Esophagus muscularis mucosa (tissue), 3 donors: ENCODE results near the gene ZCWPW2.

ENCODE experiments used
- POLR2A ChIP-seq: fragments of 450-650 bp; IDR thresholded peaks from one replicate; pipeline ENCODE4 v1.6.1; 2017; ENCODE audit warnings: antibody characterized with exemption, moderate library complexity, mild to moderate bottlenecking, low read depth
- TF ChIP-seq, protein P1 (sequence below), 3 experiments: fragments of 200-600 bp in 2 of 3; fragments of 450-650 bp in 1 of 3; sonication (generic) in 2 of 3; IDR thresholded peaks; one replicate each; pipeline ENCODE4 v1.5.1; 2017 to 2019; ENCODE audit warnings: antibody characterized with exemption in 3 of 3, mild to moderate bottlenecking in 2 of 3, moderate library complexity in 1 of 3

DNA sequence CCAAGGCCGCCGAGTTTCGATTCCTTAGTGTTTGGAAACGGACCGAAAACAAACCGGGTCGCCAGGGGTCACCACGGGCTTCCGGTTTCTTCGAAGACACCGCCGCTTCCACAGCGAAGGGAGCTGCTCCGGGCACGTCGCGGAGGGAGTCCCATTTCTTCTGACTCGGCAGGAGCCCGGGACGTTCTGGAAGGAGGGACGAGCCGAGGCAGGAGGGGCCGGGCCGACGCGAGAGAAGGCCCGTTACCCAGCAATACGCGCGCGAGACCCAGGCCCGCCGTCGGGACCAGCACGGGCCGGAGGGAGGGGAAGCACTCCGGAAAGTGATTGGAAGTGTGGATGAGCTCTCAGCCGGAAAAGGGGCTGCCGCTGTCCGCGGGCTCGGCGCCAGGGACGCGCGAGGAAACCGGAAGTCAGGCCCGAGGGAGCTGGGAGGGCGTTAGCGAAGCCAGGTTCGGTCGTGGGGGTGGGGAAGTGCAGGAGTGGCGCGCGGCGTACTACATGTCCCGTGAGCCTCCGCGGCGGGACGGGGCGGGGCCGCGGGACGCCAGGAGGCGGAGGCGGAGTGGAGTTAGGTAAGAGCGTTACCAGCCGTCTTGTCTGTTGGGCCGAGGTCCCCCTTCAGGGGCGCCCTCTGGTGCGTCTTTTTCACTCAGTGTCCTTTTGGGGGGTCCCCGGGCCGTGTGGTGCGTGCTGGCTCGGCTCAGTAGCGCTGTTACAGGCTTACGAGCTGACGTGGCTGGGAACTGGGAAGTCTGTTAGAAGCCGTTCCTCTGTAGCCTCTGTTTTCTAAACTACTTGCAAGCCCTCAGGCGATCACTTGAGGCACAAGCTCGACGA lies at the start of gene ZCWPW2, which contains the start of gene AZI2:
- TF ChIP-seq POLR2A, result peak; percentile 62
- TF ChIP-seq, protein P1, sequence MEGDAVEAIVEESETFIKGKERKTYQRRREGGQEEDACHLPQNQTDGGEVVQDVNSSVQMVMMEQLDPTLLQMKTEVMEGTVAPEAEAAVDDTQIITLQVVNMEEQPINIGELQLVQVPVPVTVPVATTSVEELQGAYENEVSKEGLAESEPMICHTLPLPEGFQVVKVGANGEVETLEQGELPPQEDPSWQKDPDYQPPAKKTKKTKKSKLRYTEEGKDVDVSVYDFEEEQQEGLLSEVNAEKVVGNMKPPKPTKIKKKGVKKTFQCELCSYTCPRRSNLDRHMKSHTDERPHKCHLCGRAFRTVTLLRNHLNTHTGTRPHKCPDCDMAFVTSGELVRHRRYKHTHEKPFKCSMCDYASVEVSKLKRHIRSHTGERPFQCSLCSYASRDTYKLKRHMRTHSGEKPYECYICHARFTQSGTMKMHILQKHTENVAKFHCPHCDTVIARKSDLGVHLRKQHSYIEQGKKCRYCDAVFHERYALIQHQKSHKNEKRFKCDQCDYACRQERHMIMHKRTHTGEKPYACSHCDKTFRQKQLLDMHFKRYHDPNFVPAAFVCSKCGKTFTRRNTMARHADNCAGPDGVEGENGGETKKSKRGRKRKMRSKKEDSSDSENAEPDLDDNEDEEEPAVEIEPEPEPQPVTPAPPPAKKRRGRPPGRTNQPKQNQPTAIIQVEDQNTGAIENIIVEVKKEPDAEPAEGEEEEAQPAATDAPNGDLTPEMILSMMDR (IDR thresholded peaks at IDR 0.05), result peak in 2 of 3 experiments; percentile 7 to 19
